ENCODE results near the gene NDUFA1.
A peak's percentile ranks its signal among the peaks of the same experiment; 100 is the strongest.
"Not testable (repeated sequence)": the region's sequence is repeated elsewhere in the genome, so short reads cannot be mapped to it uniquely, and the experiment has no call there.

The NDUFA1 gene

GRCh38 chrX:119871599-119872395, at the start of gene NDUFA1, which contains the start of gene RNF113A:
Gene NDUFA1 (plus strand): TSS chrX:119871832. CDS start chrX:119871912, 80 bp downstream.
Gene RNF113A (minus strand): TSS chrX:119871733. CDS start chrX:119871613, 120 bp downstream.
- peak; percentile 83 for DNase-seq

GRCh38 chrX:119824221-119824620, 47.4 kb upstream of the NDUFA1 start:
- not testable (repeated sequence) for DNase-seq

GRCh38 chrX:119826399-119826959, 45.2 kb upstream of the NDUFA1 start:
- DNase-seq: peak; percentile 2

GRCh38 chrX:119828446-119828845, 43.2 kb upstream of the NDUFA1 start:
- no peak for DNase-seq

GRCh38 chrX:119833905-119834304, 37.7 kb upstream of the NDUFA1 start:
- DNase-seq: no peak

GRCh38 chrX:119852382-119853353, 19.0 kb upstream of the NDUFA1 start, which contains the start of gene UPF3B:
Gene UPF3B (minus strand): TSS chrX:119852963. CDS start chrX:119852928, 35 bp downstream.
- DNase-seq: peak; percentile 98

DNA sequence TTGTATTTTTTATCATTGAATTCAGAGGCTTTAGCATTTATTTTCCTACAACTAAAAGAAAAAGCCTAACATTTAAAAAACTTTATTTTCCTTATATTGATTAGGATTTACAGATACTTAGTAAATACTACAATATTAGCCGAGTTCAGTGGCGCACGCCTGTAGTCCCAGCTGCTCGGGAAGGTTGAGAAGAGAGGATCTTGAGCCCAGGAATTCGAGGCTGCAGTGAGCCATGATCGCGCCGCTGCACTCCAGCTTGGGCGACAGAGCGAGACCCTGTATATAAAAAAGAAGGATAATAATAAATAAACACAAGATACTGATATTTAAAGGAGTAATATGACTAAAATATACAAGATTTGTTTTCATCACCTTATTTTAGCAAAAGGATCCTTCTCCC, 18.2 kb upstream of the NDUFA1 start:
- no peak for DNase-seq

DNA sequence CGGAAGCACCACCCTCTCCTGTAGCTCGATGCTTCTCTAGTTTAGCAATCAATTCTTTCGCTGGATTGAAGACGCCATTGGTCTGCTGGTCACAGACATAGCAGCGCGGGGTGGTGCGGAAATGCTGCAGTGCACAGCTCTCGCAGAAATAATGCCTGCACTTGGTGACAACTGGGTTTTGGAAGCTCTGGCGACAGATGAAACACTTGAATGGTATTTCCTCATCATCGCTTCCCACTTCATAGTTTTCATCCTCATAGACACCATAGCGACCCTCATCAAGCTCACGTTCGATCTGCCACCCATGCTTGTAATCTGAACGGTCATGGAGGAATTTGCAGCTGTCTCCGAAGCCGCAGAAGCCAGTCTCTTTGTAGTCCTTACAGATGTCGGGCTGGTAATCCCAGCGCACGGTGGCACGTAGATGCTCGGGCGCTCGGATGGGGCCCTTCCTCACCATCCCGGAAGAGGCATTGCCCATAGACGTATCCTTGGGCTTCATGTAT, 953 bp upstream of the NDUFA1 start:
- peak; percentile 47 for DNase-seq

- DNase-seq: no peak
Observed at GRCh38 chrX:119871245-119871598, 410 bp upstream of the NDUFA1 start.

- DNase-seq: no peak
Observed at GRCh38 chrX:119878740-119879139, 7.1 kb downstream of the NDUFA1 start.

- DNase-seq: no peak
Observed at GRCh38 chrX:119880076-119880475, 8.4 kb downstream of the NDUFA1 start.

DNA sequence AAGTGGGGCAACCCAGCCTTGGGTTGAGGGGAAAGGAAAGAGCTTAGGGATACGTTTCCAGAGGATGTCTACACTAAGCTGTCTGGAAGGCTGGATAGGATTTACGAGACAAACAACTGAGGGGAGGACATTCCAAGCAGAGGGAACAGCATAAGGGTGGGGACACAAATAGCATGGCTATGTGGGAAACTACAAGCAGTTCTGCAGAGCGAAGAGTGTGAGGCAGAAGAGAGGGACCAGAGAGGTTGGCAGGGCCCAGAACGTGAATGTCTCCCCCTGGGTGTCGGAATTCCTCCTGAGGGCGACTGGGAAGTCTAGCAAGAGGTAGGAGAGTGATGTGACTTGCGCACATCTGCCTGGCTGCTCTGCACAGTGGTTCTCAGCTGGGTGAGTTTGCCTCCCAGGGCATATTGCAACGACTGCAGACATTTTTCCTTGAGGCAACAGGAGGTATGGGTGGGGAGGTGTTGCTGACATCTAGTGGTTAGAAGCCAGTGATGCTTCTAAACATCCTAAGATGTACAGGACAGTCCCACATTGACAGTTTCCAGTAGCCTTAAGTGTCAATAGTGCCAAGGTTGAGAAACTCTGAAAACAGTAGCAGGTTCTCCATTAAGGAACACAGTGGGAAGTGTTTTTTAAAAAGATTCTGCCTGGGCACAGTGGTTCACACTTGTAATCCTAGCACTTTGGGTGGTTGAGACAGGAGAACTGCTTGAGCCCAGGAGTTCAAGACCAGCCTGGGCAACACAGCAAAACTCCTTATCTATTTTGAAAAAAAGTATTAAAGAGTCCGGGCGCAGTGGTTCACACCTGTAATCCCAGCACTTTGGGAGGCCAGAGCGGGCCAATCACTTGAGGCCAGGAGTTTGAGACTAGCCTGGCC, 9.2 kb downstream of the NDUFA1 start:
- peak; percentile 47 for DNase-seq

DNA sequence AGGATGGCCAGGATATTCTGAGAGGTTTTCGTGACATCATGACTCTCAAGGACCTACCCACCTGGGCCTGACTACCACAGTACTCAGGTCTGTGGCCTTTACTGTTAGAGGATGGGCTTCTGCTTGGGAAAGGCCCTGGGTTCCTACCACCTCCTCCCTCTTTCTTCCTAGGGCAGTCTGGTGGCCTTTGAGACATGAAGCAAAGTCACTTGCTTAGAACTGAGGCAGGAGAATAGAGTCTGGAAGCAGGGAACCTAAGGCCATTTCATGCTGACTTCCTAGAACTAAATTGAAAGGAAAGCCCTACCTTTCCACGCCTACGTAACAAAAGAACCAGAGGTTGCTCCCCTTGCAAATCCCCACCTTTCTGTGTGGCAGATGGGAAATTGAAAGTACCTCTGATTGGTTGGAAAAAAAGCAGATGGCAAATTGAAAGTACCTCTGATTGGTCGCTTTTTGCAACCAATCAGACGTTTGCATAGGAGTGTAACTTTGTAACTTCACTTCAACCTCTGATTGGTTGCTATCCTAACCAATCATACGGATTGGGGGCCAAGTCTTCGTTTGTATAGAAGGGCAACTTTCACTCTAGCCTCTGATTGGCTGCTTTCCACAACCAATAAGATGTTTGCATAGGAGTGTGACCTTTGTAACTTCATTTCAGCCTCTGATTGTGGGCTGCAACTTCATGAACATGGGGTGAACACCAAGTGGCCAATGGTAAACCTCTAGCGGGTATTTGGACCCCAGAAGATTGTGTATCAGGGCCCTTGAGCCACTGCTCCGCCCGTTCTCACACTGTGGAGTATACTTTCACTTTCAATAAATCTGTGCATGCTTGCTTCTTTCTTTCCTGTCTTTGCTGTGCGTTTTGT, 14.2 kb downstream of the NDUFA1 start:
- peak; percentile 49 for DNase-seq

DNA sequence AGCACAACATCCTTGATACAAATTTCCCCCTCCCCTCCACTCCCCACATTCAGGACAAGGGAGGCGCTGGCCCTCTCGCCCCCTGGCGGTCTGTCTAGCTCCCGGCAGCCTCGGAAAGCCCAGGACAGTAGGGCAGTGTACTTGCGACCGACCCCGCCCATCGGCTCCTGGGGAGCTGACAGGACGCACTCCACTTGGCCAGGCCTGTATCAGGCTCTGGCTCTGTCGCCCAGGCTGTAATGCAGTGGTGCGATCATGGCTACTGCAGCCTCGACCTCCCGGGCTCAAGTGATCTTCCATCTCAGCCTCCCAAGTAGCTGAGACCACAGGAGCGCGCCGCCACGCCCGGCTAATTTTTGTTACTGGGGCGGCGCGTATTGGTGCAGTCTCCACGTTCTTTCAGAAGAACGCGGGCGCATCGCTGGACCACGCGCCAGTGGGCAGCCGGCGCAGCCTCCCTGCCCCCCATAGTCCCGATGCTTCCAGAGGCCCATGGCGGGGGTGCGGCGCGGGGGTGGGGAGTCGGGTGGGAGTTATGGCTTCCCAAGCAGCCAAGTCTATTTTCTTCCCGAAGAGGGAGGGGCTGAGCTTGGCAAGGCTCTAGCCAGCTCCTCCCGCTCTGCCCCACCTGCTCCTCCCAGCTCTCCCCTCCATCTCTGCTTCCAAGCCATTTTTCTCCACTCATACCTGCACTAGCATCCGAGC, 16.2 kb downstream of the NDUFA1 start:
- DNase-seq: peak; percentile 57

DNA sequence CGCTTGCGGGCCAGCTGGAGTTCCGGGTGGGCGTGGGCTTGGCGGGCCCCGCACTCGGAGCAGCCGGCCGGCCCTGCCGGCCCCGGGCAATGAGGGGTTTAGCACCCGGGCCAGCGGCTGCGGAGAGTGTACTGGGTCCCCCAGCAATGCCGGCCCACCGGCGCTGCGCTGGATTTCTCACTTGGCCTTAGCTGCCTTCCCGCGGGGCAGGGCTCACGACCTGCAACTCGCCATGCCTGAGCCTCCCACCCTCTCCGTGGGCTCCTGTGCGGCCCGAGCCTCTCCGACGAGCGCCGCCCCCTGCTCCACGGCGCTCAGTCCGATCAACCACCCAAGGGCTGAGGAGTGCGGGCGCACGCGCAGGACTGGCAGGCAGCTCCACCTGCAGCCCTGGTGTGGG, 19.0 kb downstream of the NDUFA1 start:
- DNase-seq: not testable (repeated sequence)

GRCh38 chrX:119891961-119892692, 20.5 kb downstream of the NDUFA1 start:
- DNase-seq: not testable (repeated sequence)

DNA sequence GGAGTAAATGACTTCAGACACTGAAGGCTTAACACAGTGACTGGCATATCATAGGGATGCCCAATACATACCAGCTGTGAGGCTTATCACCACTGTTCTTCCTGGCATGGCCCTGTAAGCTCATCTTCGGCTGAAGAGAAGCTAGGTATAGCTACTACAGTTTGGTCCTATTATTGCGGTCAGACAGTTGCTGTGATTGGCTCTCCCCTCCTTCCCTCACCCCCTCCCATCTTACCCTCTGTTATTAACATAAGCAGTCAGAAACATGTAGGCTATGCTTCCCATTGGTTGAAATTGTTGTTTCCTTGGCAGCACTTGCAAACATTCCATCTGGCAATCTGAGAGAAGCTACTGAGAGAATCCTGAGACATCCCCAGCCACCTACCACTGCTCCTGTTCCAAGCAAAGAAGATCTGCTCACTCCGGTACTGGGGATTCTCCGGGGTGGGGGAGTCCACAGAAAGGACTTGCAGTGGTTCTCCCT, 24.3 kb downstream of the NDUFA1 start, which contains the start of gene AKAP14:
AKAP14 (plus strand) TSS at position 51 of the 484 bp plus-strand sequence. CDS start 7,331 bp downstream, outside the sequence.
- DNase-seq: no peak

GRCh38 chrX:119899125-119899524, 27.5 kb downstream of the NDUFA1 start:
- no peak for DNase-seq

GRCh38 chrX:119900976-119901375, 29.3 kb downstream of the NDUFA1 start:
- no peak for DNase-seq

All from fibroblast of skin of right biceps (primary cell).